Nephron progenitor cell (in vitro differentiated cells): ENCODE measurements around the gene DVL3.

Experiments
- DNase-seq: peaks from one replicate; pipeline ENCODE4 v3.0.0; 2021
- H3K27ac Mint-ChIP-seq: 2 replicates; pipeline ENCODE4 v1.8.0; 2021; ENCODE audit warnings: mild to moderate bottlenecking, moderate library complexity, mixed read lengths
- H3K27me3 Mint-ChIP-seq: 2 replicates; pipeline ENCODE4 v1.8.0; 2021; ENCODE audit warnings: mild to moderate bottlenecking, low read depth, mixed read lengths; ENCODE audit not compliant: poor library complexity
- H3K36me3 Mint-ChIP-seq: 2 replicates; pipeline ENCODE4 v1.8.0; 2021; ENCODE audit warnings: low read depth, mixed read lengths
- H3K4me1 Mint-ChIP-seq: 2 replicates; pipeline ENCODE4 v1.8.0; 2021; ENCODE audit warnings: mixed read lengths
- H3K4me3 Mint-ChIP-seq: 2 replicates; pipeline ENCODE4 v1.8.0; 2021; ENCODE audit warnings: mild to moderate bottlenecking, moderate library complexity, mixed read lengths
- H3K9me3 Mint-ChIP-seq: 2 replicates; pipeline ENCODE4 v1.8.0; 2021; ENCODE audit warnings: mild to moderate bottlenecking, moderate library complexity, mixed read lengths
- CTCF ChIP-seq: fragments of 200-600 bp; sonication (generic); IDR thresholded peaks from 2 replicates; pipeline ENCODE4 v1.5.0; 2021; ENCODE audit warnings: antibody characterized with exemption

DVL3 gene

DNA sequence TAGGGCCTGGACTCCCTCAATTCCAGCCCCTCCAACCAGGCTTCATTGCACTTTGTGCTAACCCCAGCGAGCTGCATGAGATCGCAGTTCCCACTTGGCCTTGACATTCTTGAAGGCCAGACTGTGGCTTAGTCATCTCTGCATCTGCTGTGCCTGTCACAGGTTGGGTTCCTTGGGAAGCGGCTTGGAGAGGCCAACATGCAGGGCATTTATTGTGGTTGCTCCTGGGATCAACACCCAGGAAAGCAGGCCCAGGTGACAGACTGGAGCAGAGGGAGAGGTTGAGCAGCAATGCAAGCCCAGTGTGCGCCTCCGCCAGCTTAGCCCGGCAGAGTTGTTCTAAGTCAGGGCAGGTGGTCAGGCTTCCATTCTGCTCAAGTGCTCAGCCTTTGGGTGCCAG is 41.4 kb downstream of the DVL3 start:
- Mint-ChIP-seq H3K27me3 (no peaks in the 10 kb centered on the region), H3K36me3 (peaks cover 25% of the 10 kb centered on the region), H3K9me3 (no peaks in the 10 kb centered on the region)

DNA sequence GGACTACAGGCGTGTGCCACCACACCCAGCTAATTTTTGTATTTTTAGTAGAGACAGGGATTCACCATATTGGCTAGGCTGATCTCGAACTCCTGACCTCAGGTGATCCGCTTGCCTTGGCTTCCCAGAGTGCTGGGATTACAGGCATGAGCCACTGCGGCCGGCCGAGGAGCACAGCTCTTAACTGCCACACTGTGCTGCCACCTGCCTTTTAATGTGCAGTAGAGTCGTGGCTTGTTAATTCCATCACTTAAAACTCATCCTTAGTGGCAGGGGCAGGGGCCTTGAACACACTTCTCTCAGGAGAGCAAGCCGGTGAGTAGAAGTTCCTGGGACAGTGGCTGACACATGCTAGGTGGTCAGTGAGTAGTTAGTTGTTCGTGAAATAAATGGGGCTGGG is 43.3 kb downstream of the DVL3 start:
- H3K27ac Mint-ChIP-seq = peak overlapping the region; percentile 61
- no peaks in the 10 kb centered on the region for H3K9me3 Mint-ChIP-seq
- peaks cover 12% of the 10 kb centered on the region for H3K27me3 Mint-ChIP-seq
- H3K4me3 Mint-ChIP-seq = no peak overlapping the region
- H3K4me1 Mint-ChIP-seq = peaks cover 5% of the 10 kb centered on the region
- no peak for DNase-seq
- no peak for TF ChIP-seq CTCF
- peaks cover 9% of the 10 kb centered on the region for H3K36me3 Mint-ChIP-seq

More for the DNA sequence above, 41.4 kb downstream of the DVL3 start:
- H3K4me1 Mint-ChIP-seq = no peaks in the 10 kb centered on the region
- no peak overlapping the region for H3K27ac Mint-ChIP-seq
- no peak overlapping the region for H3K4me3 Mint-ChIP-seq
- TF ChIP-seq CTCF = no peak
- no peak for DNase-seq

DNA sequence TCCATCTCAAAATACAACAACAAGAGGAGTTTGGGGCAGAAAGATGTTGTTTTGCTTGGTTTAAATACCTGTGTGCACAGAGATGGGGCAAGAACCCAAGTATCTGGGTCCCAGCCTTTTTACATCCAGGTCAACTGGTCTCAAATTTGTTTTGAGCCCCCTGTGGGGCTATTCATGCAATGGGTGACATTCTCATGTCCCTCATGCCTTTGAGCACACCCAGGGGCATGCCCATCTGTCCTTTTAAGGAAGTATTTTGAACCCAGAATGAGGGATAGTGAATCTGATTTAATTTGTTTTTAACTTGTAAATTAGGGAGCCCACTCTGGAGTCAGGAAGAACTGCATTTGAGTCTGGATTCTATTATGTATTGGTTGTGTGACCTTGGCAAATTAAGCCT is 45.6 kb downstream of the DVL3 start:
- TF ChIP-seq CTCF = no peak
- Mint-ChIP-seq H3K27me3 (peaks cover 23% of the 10 kb centered on the region), H3K27ac (no peak overlapping the region), H3K9me3 (no peaks in the 10 kb centered on the region), H3K4me3 (no peak overlapping the region), H3K4me1 (peaks cover 6% of the 10 kb centered on the region), H3K36me3 (no peaks in the 10 kb centered on the region)
- DNase-seq = no peak

GRCh38 chr3:184203526-184203925 is 48.3 kb downstream of the DVL3 start:
- peaks cover 6% of the 10 kb centered on the region for H3K4me1 Mint-ChIP-seq
- peaks cover 44% of the 10 kb centered on the region for H3K27me3 Mint-ChIP-seq
- no peak for DNase-seq
- H3K9me3 Mint-ChIP-seq = no peaks in the 10 kb centered on the region
- H3K27ac Mint-ChIP-seq = no peak overlapping the region
- H3K4me3 Mint-ChIP-seq = no peak overlapping the region
- H3K36me3 Mint-ChIP-seq = no peaks in the 10 kb centered on the region
- TF ChIP-seq CTCF = no peak

DNA sequence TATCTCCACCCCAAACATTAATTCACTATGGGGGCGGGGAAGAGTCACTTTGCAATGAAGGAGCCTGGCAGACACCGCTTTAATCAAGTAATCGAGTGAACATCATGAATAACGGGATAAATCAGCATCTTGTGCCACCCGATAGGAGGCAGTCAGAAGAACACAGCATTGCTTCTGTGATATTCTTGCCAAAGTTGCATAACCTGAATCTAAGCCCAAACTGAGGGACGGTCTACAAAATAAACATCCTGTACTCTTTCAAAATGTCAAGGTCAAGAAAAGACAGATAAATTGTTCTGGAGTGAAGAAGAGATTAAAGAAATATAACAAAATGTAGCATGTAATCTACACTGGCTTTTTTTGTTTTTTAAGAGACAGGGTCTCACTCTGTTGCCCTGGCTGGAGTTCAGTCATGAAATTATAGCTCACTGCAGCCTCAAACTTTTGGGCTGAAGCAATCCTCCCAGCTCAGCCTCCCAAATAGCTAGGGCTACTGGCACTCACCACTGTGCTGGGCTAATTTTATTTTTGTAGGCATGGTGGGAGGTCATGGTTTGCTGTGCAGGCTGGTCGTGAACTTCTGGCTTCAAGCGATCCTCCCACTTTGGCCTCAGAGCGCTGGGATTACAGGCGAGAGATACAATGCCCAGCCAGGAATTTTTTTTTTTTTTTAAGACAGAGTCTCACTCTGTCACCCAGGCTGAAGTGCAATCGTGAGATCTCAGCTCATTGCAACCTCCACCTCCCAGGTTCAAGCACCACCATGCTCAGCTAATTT is 54.2 kb downstream of the DVL3 start:
- H3K36me3 Mint-ChIP-seq = no peaks in the 10 kb centered on the region

More for the DNA sequence above, 54.2 kb downstream of the DVL3 start:
- H3K27me3 Mint-ChIP-seq = peaks cover 41% of the 10 kb centered on the region
- DNase-seq = no peak
- H3K4me1 Mint-ChIP-seq = no peaks in the 10 kb centered on the region
- no peak overlapping the region for H3K4me3 Mint-ChIP-seq
- TF ChIP-seq CTCF = no peak
- no peaks in the 10 kb centered on the region for H3K9me3 Mint-ChIP-seq
- no peak overlapping the region for H3K27ac Mint-ChIP-seq
